GM21528 (cell line): ENCODE data around the gene DCLRE1C.
"Not testable (repeated sequence)": the region's sequence is repeated elsewhere in the genome, so short reads cannot be mapped to it uniquely, and the experiment has no call there.

Experiments
- ATAC-seq: cut with Tn5 transposase; IDR thresholded peaks from one replicate; pipeline ENCODE4 v1.9.1; 2021; ENCODE audit warnings: mild to moderate bottlenecking, moderate library complexity; ENCODE audit not compliant: unreplicated experiment, low FRiP score

The DCLRE1C gene

GRCh38 chr10:14947268-14947667, 6.6 kb downstream of the DCLRE1C start:
- ATAC-seq, result no peak

GRCh38 chr10:14945108-14945507, 8.8 kb downstream of the DCLRE1C start:
- ATAC-seq, result no peak

- not testable (repeated sequence) for ATAC-seq
These were observed 11.0 kb downstream of the DCLRE1C start for GRCh38 chr10:14942950-14943338.

- ATAC-seq, result peak; percentile 90
These were observed 11.5 kb downstream of the DCLRE1C start for GRCh38 chr10:14942147-14942949.

GRCh38 chr10:14938971-14939370, 14.9 kb downstream of the DCLRE1C start:
- not testable (repeated sequence) for ATAC-seq

GRCh38 chr10:14936584-14936983, 17.3 kb downstream of the DCLRE1C start:
- ATAC-seq, result no peak

GRCh38 chr10:14930610-14931009, 23.3 kb downstream of the DCLRE1C start:
- no peak for ATAC-seq

- peak; percentile 97 for ATAC-seq
These were observed 27.0 kb downstream of the DCLRE1C start for GRCh38 chr10:14926722-14927416.

GRCh38 chr10:14926061-14926470, 27.8 kb downstream of the DCLRE1C start:
- peak; percentile 35 for ATAC-seq

GRCh38 chr10:14925268-14925667, 28.6 kb downstream of the DCLRE1C start:
- no peak for ATAC-seq

- no peak for ATAC-seq
These were observed 29.9 kb downstream of the DCLRE1C start for GRCh38 chr10:14924013-14924412.

- no peak for ATAC-seq
These were observed 34.9 kb downstream of the DCLRE1C start for GRCh38 chr10:14918964-14919363.

- no peak for ATAC-seq
These were observed 36.1 kb downstream of the DCLRE1C start for GRCh38 chr10:14917827-14918226.

GRCh38 chr10:14916600-14916999, 37.3 kb downstream of the DCLRE1C start:
- no peak for ATAC-seq

- ATAC-seq, result no peak
These were observed 42.1 kb downstream of the DCLRE1C start for GRCh38 chr10:14911801-14912200.

- ATAC-seq, result no peak
These were observed 42.9 kb downstream of the DCLRE1C start for GRCh38 chr10:14910953-14911352.

GRCh38 chr10:14909101-14909500, 44.8 kb downstream of the DCLRE1C start:
- ATAC-seq, result no peak

- not testable (repeated sequence) for ATAC-seq
These were observed 46.3 kb downstream of the DCLRE1C start for GRCh38 chr10:14907591-14907990.

- ATAC-seq, result no peak
These were observed 47.1 kb downstream of the DCLRE1C start for GRCh38 chr10:14906765-14907164.

GRCh38 chr10:14905890-14906289, 48.0 kb downstream of the DCLRE1C start:
- no peak for ATAC-seq

- ATAC-seq, result no peak
These were observed 49.0 kb downstream of the DCLRE1C start for GRCh38 chr10:14904864-14905263.

GRCh38 chr10:14904316-14904732, 49.6 kb downstream of the DCLRE1C start:
- ATAC-seq, result no peak
